ENCODE results near the gene MAP1B.
"Not testable (repeated sequence)": the region's sequence is repeated elsewhere in the genome, so short reads cannot be mapped to it uniquely, and the experiment has no call there.

The MAP1B gene

GRCh38 chr5:72074251-72074650 is 33.0 kb upstream of the MAP1B start:
- peaks cover 1 to 2% of the 10 kb centered on the region in 2 donors for H3K27me3 ChIP-seq (ENCODE audit: control insufficient read depth in 2 of 2, insufficient read depth in 2 of 2, low read length in 2 of 2)
- H3K9me3 ChIP-seq (ENCODE audit: control insufficient read depth in 2 of 2, low read length in 2 of 2): no peaks in the 10 kb centered on the region
- no peak overlapping the region for H3K9ac ChIP-seq (ENCODE audit: low read depth in 1 of 2, low read length in 2 of 2)
- no peaks in the 10 kb centered on the region for H3K36me3 ChIP-seq (ENCODE audit: control insufficient read depth in 2 of 2, insufficient read depth in 2 of 2, low read length in 2 of 2)
- H3K4me1 ChIP-seq (ENCODE audit: control insufficient read depth in 2 of 2, insufficient read depth in 2 of 2, low read length in 2 of 2): no peaks in the 10 kb centered on the region
- no peak overlapping the region for H3K4me3 ChIP-seq (ENCODE audit: low read length in 2 of 2)
- H3K27ac ChIP-seq (ENCODE audit: low read depth in 2 of 2, low read length in 2 of 2): no peak overlapping the region

- H3K9ac ChIP-seq (ENCODE audit: low read depth in 1 of 2, low read length in 2 of 2): no peak overlapping the region
- H3K4me3 ChIP-seq (ENCODE audit: low read length in 2 of 2): no peak overlapping the region
Measured at GRCh38 chr5:72075461-72075860, 31.8 kb upstream of the MAP1B start.

GRCh38 chr5:72076621-72077300 is 30.5 kb upstream of the MAP1B start:
- H3K27me3 ChIP-seq (ENCODE audit: control insufficient read depth in 2 of 2, insufficient read depth in 2 of 2, low read length in 2 of 2): peaks cover 2 to 4% of the 10 kb centered on the region in 2 donors
- H3K4me1 ChIP-seq (ENCODE audit: control insufficient read depth in 2 of 2, insufficient read depth in 2 of 2, low read length in 2 of 2): no peaks in the 10 kb centered on the region
- H3K27ac ChIP-seq (ENCODE audit: low read depth in 2 of 2, low read length in 2 of 2): no peak overlapping the region
- no peaks in the 10 kb centered on the region for H3K9me3 ChIP-seq (ENCODE audit: control insufficient read depth in 2 of 2, low read length in 2 of 2)
- no peaks in the 10 kb centered on the region for H3K36me3 ChIP-seq (ENCODE audit: control insufficient read depth in 2 of 2, insufficient read depth in 2 of 2, low read length in 2 of 2)
- no peak overlapping the region for H3K4me3 ChIP-seq (ENCODE audit: low read length in 2 of 2)
- H3K9ac ChIP-seq (ENCODE audit: low read depth in 1 of 2, low read length in 2 of 2): no peak overlapping the region

More at GRCh38 chr5:72075461-72075860, 31.8 kb upstream of the MAP1B start:
- Histone ChIP-seq H3K27ac (ENCODE audit: low read depth in 2 of 2, low read length in 2 of 2) (no peak overlapping the region), H3K9me3 (ENCODE audit: control insufficient read depth in 2 of 2, low read length in 2 of 2) (no peaks in the 10 kb centered on the region), H3K4me1 (ENCODE audit: control insufficient read depth in 2 of 2, insufficient read depth in 2 of 2, low read length in 2 of 2) (no peaks in the 10 kb centered on the region), H3K27me3 (ENCODE audit: control insufficient read depth in 2 of 2, insufficient read depth in 2 of 2, low read length in 2 of 2) (peaks cover 2 to 4% of the 10 kb centered on the region in 2 donors), H3K36me3 (ENCODE audit: control insufficient read depth in 2 of 2, insufficient read depth in 2 of 2, low read length in 2 of 2) (no peaks in the 10 kb centered on the region)

GRCh38 chr5:72077390-72077789 is 29.9 kb upstream of the MAP1B start:
- peaks cover 2 to 4% of the 10 kb centered on the region in 2 donors for H3K27me3 ChIP-seq (ENCODE audit: control insufficient read depth in 2 of 2, insufficient read depth in 2 of 2, low read length in 2 of 2)
- no peak overlapping the region for H3K9ac ChIP-seq (ENCODE audit: low read depth in 1 of 2, low read length in 2 of 2)
- H3K4me1 ChIP-seq (ENCODE audit: control insufficient read depth in 2 of 2, insufficient read depth in 2 of 2, low read length in 2 of 2): no peaks in the 10 kb centered on the region
- H3K9me3 ChIP-seq (ENCODE audit: control insufficient read depth in 2 of 2, low read length in 2 of 2): no peaks in the 10 kb centered on the region
- no peaks in the 10 kb centered on the region for H3K36me3 ChIP-seq (ENCODE audit: control insufficient read depth in 2 of 2, insufficient read depth in 2 of 2, low read length in 2 of 2)
- H3K27ac ChIP-seq (ENCODE audit: low read depth in 2 of 2, low read length in 2 of 2): no peak overlapping the region
- no peak overlapping the region for H3K4me3 ChIP-seq (ENCODE audit: low read length in 2 of 2)

GRCh38 chr5:72079288-72079687 is 28.0 kb upstream of the MAP1B start:
- Histone ChIP-seq H3K36me3 (ENCODE audit: control insufficient read depth in 2 of 2, insufficient read depth in 2 of 2, low read length in 2 of 2) (no peaks in the 10 kb centered on the region), H3K9ac (ENCODE audit: low read depth in 1 of 2, low read length in 2 of 2) (no peak overlapping the region), H3K4me3 (ENCODE audit: low read length in 2 of 2) (no peak overlapping the region), H3K9me3 (ENCODE audit: control insufficient read depth in 2 of 2, low read length in 2 of 2) (no peaks in the 10 kb centered on the region), H3K27ac (ENCODE audit: low read depth in 2 of 2, low read length in 2 of 2) (no peak overlapping the region), H3K27me3 (ENCODE audit: control insufficient read depth in 2 of 2, insufficient read depth in 2 of 2, low read length in 2 of 2) (peaks cover 2 to 8% of the 10 kb centered on the region in 2 donors), H3K4me1 (ENCODE audit: control insufficient read depth in 2 of 2, insufficient read depth in 2 of 2, low read length in 2 of 2) (no peaks in the 10 kb centered on the region)

GRCh38 chr5:72082048-72082447 is 25.2 kb upstream of the MAP1B start:
- Histone ChIP-seq H3K4me3 (ENCODE audit: low read length in 2 of 2) (no peak overlapping the region), H3K4me1 (ENCODE audit: control insufficient read depth in 2 of 2, insufficient read depth in 2 of 2, low read length in 2 of 2) (no peaks in the 10 kb centered on the region), H3K9ac (ENCODE audit: low read depth in 1 of 2, low read length in 2 of 2) (no peak overlapping the region), H3K36me3 (ENCODE audit: control insufficient read depth in 2 of 2, insufficient read depth in 2 of 2, low read length in 2 of 2) (no peaks in the 10 kb centered on the region), H3K9me3 (ENCODE audit: control insufficient read depth in 2 of 2, low read length in 2 of 2) (no peaks in the 10 kb centered on the region), H3K27ac (ENCODE audit: low read depth in 2 of 2, low read length in 2 of 2) (no peak overlapping the region), H3K27me3 (ENCODE audit: control insufficient read depth in 2 of 2, insufficient read depth in 2 of 2, low read length in 2 of 2) (peaks cover 5 to 8% of the 10 kb centered on the region in 2 donors)

- no peaks in the 10 kb centered on the region for H3K4me1 ChIP-seq (ENCODE audit: control insufficient read depth in 2 of 2, insufficient read depth in 2 of 2, low read length in 2 of 2)
- no peak overlapping the region for H3K4me3 ChIP-seq (ENCODE audit: low read length in 2 of 2)
- H3K9ac ChIP-seq (ENCODE audit: low read depth in 1 of 2, low read length in 2 of 2): no peak overlapping the region
- peaks cover 2 to 4% of the 10 kb centered on the region in 2 donors for H3K27me3 ChIP-seq (ENCODE audit: control insufficient read depth in 2 of 2, insufficient read depth in 2 of 2, low read length in 2 of 2)
- no peaks in the 10 kb centered on the region for H3K36me3 ChIP-seq (ENCODE audit: control insufficient read depth in 2 of 2, insufficient read depth in 2 of 2, low read length in 2 of 2)
- no peaks in the 10 kb centered on the region for H3K9me3 ChIP-seq (ENCODE audit: control insufficient read depth in 2 of 2, low read length in 2 of 2)
- H3K27ac ChIP-seq (ENCODE audit: low read depth in 2 of 2, low read length in 2 of 2): no peak overlapping the region
Measured at GRCh38 chr5:72084876-72085275, 22.4 kb upstream of the MAP1B start.

GRCh38 chr5:72085319-72085718 is 22.0 kb upstream of the MAP1B start:
- Histone ChIP-seq H3K9ac (ENCODE audit: low read depth in 1 of 2, low read length in 2 of 2) (no peak overlapping the region), H3K4me3 (ENCODE audit: low read length in 2 of 2) (no peak overlapping the region), H3K36me3 (ENCODE audit: control insufficient read depth in 2 of 2, insufficient read depth in 2 of 2, low read length in 2 of 2) (no peaks in the 10 kb centered on the region), H3K4me1 (ENCODE audit: control insufficient read depth in 2 of 2, insufficient read depth in 2 of 2, low read length in 2 of 2) (no peaks in the 10 kb centered on the region), H3K27ac (ENCODE audit: low read depth in 2 of 2, low read length in 2 of 2) (no peak overlapping the region), H3K9me3 (ENCODE audit: control insufficient read depth in 2 of 2, low read length in 2 of 2) (no peaks in the 10 kb centered on the region), H3K27me3 (ENCODE audit: control insufficient read depth in 2 of 2, insufficient read depth in 2 of 2, low read length in 2 of 2) (peaks cover 2 to 4% of the 10 kb centered on the region in 2 donors)

GRCh38 chr5:72089713-72090112 is 17.6 kb upstream of the MAP1B start:
- not testable (repeated sequence) for H3K27ac ChIP-seq (ENCODE audit: low read depth in 2 of 2, low read length in 2 of 2); H3K27me3 ChIP-seq (ENCODE audit: control insufficient read depth in 2 of 2, insufficient read depth in 2 of 2, low read length in 2 of 2); H3K4me1 ChIP-seq (ENCODE audit: control insufficient read depth in 2 of 2, insufficient read depth in 2 of 2, low read length in 2 of 2); H3K36me3 ChIP-seq (ENCODE audit: control insufficient read depth in 2 of 2, insufficient read depth in 2 of 2, low read length in 2 of 2); H3K9me3 ChIP-seq (ENCODE audit: control insufficient read depth in 2 of 2, low read length in 2 of 2); H3K4me3 ChIP-seq (ENCODE audit: low read length in 2 of 2); H3K9ac ChIP-seq (ENCODE audit: low read depth in 1 of 2, low read length in 2 of 2)

GRCh38 chr5:72092074-72092473 is 15.2 kb upstream of the MAP1B start:
- Histone ChIP-seq H3K9ac (ENCODE audit: low read depth in 1 of 2, low read length in 2 of 2) (no peak overlapping the region), H3K36me3 (ENCODE audit: control insufficient read depth in 2 of 2, insufficient read depth in 2 of 2, low read length in 2 of 2) (no peaks in the 10 kb centered on the region), H3K27ac (ENCODE audit: low read depth in 2 of 2, low read length in 2 of 2) (no peak overlapping the region), H3K9me3 (ENCODE audit: control insufficient read depth in 2 of 2, low read length in 2 of 2) (no peaks in the 10 kb centered on the region), H3K27me3 (ENCODE audit: control insufficient read depth in 2 of 2, insufficient read depth in 2 of 2, low read length in 2 of 2) (no peaks in the 10 kb centered on the region), H3K4me1 (ENCODE audit: control insufficient read depth in 2 of 2, insufficient read depth in 2 of 2, low read length in 2 of 2) (no peaks in the 10 kb centered on the region), H3K4me3 (ENCODE audit: low read length in 2 of 2) (no peak overlapping the region)

Measured in mucosa of rectum (tissue), 2 donors.